ENCODE results near the gene GMDS.

GMDS gene

DNA sequence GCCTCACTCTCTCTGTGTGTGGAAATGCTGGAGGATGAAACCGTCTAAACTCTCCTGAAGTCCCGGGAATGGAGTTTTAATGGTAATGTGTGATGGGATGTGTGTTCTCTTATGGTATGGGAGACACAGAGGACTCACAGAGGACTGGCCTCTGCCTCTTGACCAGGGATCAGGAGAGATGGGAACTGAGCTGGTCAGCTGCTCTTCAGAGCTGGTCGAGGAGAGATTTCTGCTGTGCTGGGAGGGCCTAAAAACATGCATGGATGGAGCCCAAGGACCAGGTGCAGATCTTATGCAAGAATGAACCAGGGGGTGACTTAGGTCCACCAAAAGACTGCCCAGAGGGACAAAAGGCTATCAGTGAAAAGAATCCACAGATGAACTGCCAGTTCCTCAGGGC lies 27.3 kb upstream of the GMDS start:
- H3K4me1 ChIP-seq (ENCODE audit: low read length): no peaks in the 10 kb centered on the region
- H3K36me3 ChIP-seq (replicated peaks; ENCODE audit: low read depth, low read length): no peaks in the 10 kb centered on the region
- H3K9me3 ChIP-seq (ENCODE audit: insufficient read depth, low read length): no peaks in the 10 kb centered on the region
- H4K20me1 ChIP-seq (ENCODE audit: insufficient read depth, low read length): no peaks in the 10 kb centered on the region
- H3K4me2 ChIP-seq (ENCODE audit: low read length): no peak overlapping the region
- no peak for TF ChIP-seq EZH2phosphoT487 (IDR thresholded peaks at IDR 0.05; ENCODE audit: low read depth)
- TF ChIP-seq, protein P1, sequence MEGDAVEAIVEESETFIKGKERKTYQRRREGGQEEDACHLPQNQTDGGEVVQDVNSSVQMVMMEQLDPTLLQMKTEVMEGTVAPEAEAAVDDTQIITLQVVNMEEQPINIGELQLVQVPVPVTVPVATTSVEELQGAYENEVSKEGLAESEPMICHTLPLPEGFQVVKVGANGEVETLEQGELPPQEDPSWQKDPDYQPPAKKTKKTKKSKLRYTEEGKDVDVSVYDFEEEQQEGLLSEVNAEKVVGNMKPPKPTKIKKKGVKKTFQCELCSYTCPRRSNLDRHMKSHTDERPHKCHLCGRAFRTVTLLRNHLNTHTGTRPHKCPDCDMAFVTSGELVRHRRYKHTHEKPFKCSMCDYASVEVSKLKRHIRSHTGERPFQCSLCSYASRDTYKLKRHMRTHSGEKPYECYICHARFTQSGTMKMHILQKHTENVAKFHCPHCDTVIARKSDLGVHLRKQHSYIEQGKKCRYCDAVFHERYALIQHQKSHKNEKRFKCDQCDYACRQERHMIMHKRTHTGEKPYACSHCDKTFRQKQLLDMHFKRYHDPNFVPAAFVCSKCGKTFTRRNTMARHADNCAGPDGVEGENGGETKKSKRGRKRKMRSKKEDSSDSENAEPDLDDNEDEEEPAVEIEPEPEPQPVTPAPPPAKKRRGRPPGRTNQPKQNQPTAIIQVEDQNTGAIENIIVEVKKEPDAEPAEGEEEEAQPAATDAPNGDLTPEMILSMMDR (IDR thresholded peaks at IDR 0.05; ENCODE audit: low read depth, low read length): no peak
- H2AFZ ChIP-seq (ENCODE audit: low read depth, low read length): no peak overlapping the region
- H3K4me3 ChIP-seq (ENCODE audit: low read length): no peak overlapping the region
- no peak overlapping the region for H3K27ac ChIP-seq (ENCODE audit: low read length)
- H3K9ac ChIP-seq (ENCODE audit: low read length): no peak overlapping the region
- H3K79me2 ChIP-seq (ENCODE audit: low read length): no peaks in the 10 kb centered on the region
- no peaks in the 10 kb centered on the region for H3K27me3 ChIP-seq (ENCODE audit: low read depth, low read length)

DNA sequence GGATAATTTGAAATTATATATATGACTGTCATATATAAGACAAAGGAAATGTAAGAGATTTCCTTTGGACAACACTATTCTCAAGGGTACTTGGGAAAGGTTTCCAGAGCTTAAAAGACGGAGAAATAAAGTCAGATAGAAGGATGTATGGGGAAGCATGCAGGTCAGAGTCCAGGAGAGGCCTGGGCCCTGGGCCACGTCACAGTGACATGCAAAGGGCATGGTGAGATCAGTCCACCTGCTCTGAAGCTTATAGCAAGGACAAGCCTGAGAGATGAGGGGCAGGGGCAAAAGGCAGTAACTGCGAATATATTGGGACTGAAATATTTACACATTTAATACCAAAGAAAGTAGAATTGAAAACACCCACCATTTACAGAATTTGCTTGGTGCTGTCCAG lies 24.6 kb upstream of the GMDS start:
- no peaks in the 10 kb centered on the region for H3K36me3 ChIP-seq (replicated peaks; ENCODE audit: low read depth, low read length)
- H4K20me1 ChIP-seq (ENCODE audit: insufficient read depth, low read length): no peaks in the 10 kb centered on the region
- H3K4me3 ChIP-seq (ENCODE audit: low read length): no peak overlapping the region
- no peaks in the 10 kb centered on the region for H3K9me3 ChIP-seq (ENCODE audit: insufficient read depth, low read length)
- no peaks in the 10 kb centered on the region for H3K4me1 ChIP-seq (ENCODE audit: low read length)
- no peak overlapping the region for H2AFZ ChIP-seq (ENCODE audit: low read depth, low read length)
- H3K4me2 ChIP-seq (ENCODE audit: low read length): no peak overlapping the region
- TF ChIP-seq, protein P1 (IDR thresholded peaks at IDR 0.05; ENCODE audit: low read depth, low read length): no peak
- TF ChIP-seq EZH2phosphoT487 (IDR thresholded peaks at IDR 0.05; ENCODE audit: low read depth): no peak
- H3K79me2 ChIP-seq (ENCODE audit: low read length): no peaks in the 10 kb centered on the region
- H3K27me3 ChIP-seq (ENCODE audit: low read depth, low read length): no peaks in the 10 kb centered on the region
- no peak overlapping the region for H3K27ac ChIP-seq (ENCODE audit: low read length)
- no peak overlapping the region for H3K9ac ChIP-seq (ENCODE audit: low read length)

DNA sequence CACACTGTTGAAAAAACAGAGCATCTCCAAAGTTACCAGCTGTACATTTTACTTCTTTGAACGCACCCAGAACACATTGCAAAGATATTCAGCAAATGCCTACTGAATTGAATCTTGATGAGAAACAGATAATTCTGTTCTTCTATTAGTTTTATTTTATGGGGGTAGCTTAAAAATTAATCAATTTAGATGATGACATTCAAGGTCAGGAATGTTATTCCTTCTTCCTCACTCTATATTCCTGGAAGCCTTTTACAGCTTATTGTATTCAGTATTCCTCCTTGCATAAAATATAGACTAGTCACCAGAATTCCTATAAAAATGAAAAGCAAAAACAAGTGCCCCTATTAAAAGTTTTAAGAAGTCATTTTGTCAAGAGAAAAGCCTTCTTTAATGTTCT lies 21.4 kb upstream of the GMDS start:
- Histone ChIP-seq H4K20me1 (ENCODE audit: insufficient read depth, low read length) (no peaks in the 10 kb centered on the region), H3K9me3 (ENCODE audit: insufficient read depth, low read length) (no peaks in the 10 kb centered on the region), H2AFZ (ENCODE audit: low read depth, low read length) (no peak overlapping the region), H3K27ac (ENCODE audit: low read length) (no peak overlapping the region), H3K4me1 (ENCODE audit: low read length) (no peaks in the 10 kb centered on the region), H3K36me3 (replicated peaks; ENCODE audit: low read depth, low read length) (no peaks in the 10 kb centered on the region), H3K27me3 (ENCODE audit: low read depth, low read length) (no peaks in the 10 kb centered on the region), H3K4me2 (ENCODE audit: low read length) (no peak overlapping the region), H3K4me3 (ENCODE audit: low read length) (no peak overlapping the region), H3K9ac (ENCODE audit: low read length) (no peak overlapping the region), H3K79me2 (ENCODE audit: low read length) (no peaks in the 10 kb centered on the region)
- TF ChIP-seq EZH2phosphoT487 (IDR thresholded peaks at IDR 0.05; ENCODE audit: low read depth): no peak
- TF ChIP-seq, protein P1 (IDR thresholded peaks at IDR 0.05; ENCODE audit: low read depth, low read length): no peak

DNA sequence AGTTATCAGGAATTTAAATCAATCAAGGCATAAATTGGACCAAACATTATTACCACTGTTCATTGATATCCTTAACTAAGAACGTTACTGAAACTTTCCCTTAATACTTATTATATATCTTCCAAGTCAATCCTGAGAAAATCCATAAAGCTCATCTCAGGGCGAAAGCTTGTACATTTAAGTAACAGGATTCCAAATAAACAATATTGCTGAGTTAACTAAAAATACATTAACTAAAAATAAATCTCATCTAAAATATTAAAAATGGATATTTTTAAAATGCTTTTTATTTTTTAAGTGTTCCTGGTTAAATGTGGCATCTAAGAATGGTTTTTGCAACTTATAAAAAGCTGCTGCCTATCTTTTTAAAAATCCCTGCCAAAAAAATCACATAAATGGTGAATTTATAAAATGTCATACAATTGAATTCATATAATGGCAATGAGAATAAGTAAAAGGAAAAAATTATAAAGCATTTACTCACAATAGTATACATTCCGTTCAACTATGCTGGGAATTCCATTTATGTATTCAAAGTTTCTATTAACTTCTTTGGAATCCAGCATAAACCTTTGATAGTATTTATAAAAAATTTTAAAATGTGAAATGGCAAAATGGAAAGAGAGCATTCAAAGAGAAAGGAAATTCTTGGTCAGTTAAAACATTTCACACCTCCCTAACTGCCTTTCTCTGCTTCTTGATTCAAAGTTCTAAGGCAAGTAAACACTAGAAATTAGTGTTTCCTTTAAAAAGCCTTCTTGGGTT lies 20.8 kb upstream of the GMDS start:
- no peak for TF ChIP-seq EZH2phosphoT487 (IDR thresholded peaks at IDR 0.05; ENCODE audit: low read depth)
- TF ChIP-seq, protein P1 (IDR thresholded peaks at IDR 0.05; ENCODE audit: low read depth, low read length): no peak
- H3K4me1 ChIP-seq (ENCODE audit: low read length): no peaks in the 10 kb centered on the region
- H3K4me2 ChIP-seq (ENCODE audit: low read length): no peak overlapping the region
- no peak overlapping the region for H3K4me3 ChIP-seq (ENCODE audit: low read length)
- no peaks in the 10 kb centered on the region for H3K9me3 ChIP-seq (ENCODE audit: insufficient read depth, low read length)
- no peak overlapping the region for H3K9ac ChIP-seq (ENCODE audit: low read length)
- no peaks in the 10 kb centered on the region for H3K79me2 ChIP-seq (ENCODE audit: low read length)
- H3K27ac ChIP-seq (ENCODE audit: low read length): no peak overlapping the region
- no peaks in the 10 kb centered on the region for H3K36me3 ChIP-seq (replicated peaks; ENCODE audit: low read depth, low read length)
- no peaks in the 10 kb centered on the region for H4K20me1 ChIP-seq (ENCODE audit: insufficient read depth, low read length)
- H3K27me3 ChIP-seq (ENCODE audit: low read depth, low read length): no peaks in the 10 kb centered on the region
- H2AFZ ChIP-seq (ENCODE audit: low read depth, low read length): no peak overlapping the region

Data from OCI-LY3 (cell line).